ENCODE results near the gene DNAJC28. TPM values are rescaled to one million over a fixed set of nuclear protein-coding genes. Genes with fewer than 3 reads are reported as not detected.

Gene DNAJC28
- total and polyA plus RNA-seq, 4 donors, result 0.74 to 1.6 (median 1.3) TPM

GRCh38 chr21:33539616-33540015 lies 48.1 kb upstream of the DNAJC28 start:
- Histone ChIP-seq H3K4me1 (ENCODE audit: control insufficient read depth in 5 of 5, insufficient read depth in 5 of 5, low read length in 5 of 5) (peaks cover 0 to 13% (median 6%) of the 10 kb centered on the region in 5 donors), H3K9ac (ENCODE audit: insufficient read depth in 1 of 2, low read length in 2 of 2) (no peak overlapping the region), H3K4me3 (no peak overlapping the region), H3K9me3 (ENCODE audit: control insufficient read depth in 4 of 4, insufficient read depth in 3 of 4, low read length in 3 of 4) (no peaks in the 10 kb centered on the region), H3K36me3 (ENCODE audit: control insufficient read depth in 4 of 4, insufficient read depth in 4 of 4, low read length in 4 of 4) (peaks cover 6 to 25% (median 11%) of the 10 kb centered on the region in 4 donors), H3K27me3 (ENCODE audit: control insufficient read depth in 3 of 3, insufficient read depth in 3 of 3, low read length in 2 of 3) (no peaks in the 10 kb centered on the region), H3K27ac (ENCODE audit: low read depth in 1 of 2, low read length in 1 of 2) (no peak overlapping the region)
- TF ChIP-seq CTCF (IDR thresholded peaks at IDR 0.05; ENCODE audit: control extremely low read depth, extremely low read depth), result no peak
- DNase-seq (no peak), ATAC-seq (ENCODE audit: insufficient read depth, low FRiP score) (no peak)
- 84 to 87% methylated on average over 4 of the region's 4 CpGs for WGBS, 2 donors

- 95 to 96% methylated on average over 2 of the region's 2 CpGs for WGBS, 2 donors
These were observed 45.7 kb upstream of the DNAJC28 start for GRCh38 chr21:33537212-33537611.

GRCh38 chr21:33531007-33531406 lies 39.5 kb upstream of the DNAJC28 start:
- H3K27me3 ChIP-seq (ENCODE audit: control insufficient read depth in 3 of 3, insufficient read depth in 3 of 3, low read length in 2 of 3), result no peaks in the 10 kb centered on the region
- peaks cover 24 to 50% (median 36%) of the 10 kb centered on the region in 4 donors for H3K36me3 ChIP-seq (ENCODE audit: control insufficient read depth in 4 of 4, insufficient read depth in 4 of 4, low read length in 4 of 4)
- no peak overlapping the region for H3K27ac ChIP-seq (ENCODE audit: low read depth in 1 of 2, low read length in 1 of 2)
- no peak for TF ChIP-seq CTCF (IDR thresholded peaks at IDR 0.05; ENCODE audit: control extremely low read depth, extremely low read depth)
- no peak overlapping the region for H3K9ac ChIP-seq (ENCODE audit: insufficient read depth in 1 of 2, low read length in 2 of 2)
- H3K4me3 ChIP-seq, result no peak overlapping the region
- H3K9me3 ChIP-seq (ENCODE audit: control insufficient read depth in 4 of 4, insufficient read depth in 3 of 4, low read length in 3 of 4), result no peaks in the 10 kb centered on the region
- no peak for DNase-seq
- H3K4me1 ChIP-seq (ENCODE audit: control insufficient read depth in 5 of 5, insufficient read depth in 5 of 5, low read length in 5 of 5), result no peaks in the 10 kb centered on the region
- 91 to 94% methylated on average over 3 of the region's 3 CpGs for WGBS, 2 donors
- no peak for ATAC-seq (ENCODE audit: insufficient read depth, low FRiP score)

More at GRCh38 chr21:33537212-33537611, 45.7 kb upstream of the DNAJC28 start:
- Histone ChIP-seq H3K4me1 (ENCODE audit: control insufficient read depth in 5 of 5, insufficient read depth in 5 of 5, low read length in 5 of 5) (peaks cover 0 to 10% (median 5%) of the 10 kb centered on the region in 5 donors), H3K9ac (ENCODE audit: insufficient read depth in 1 of 2, low read length in 2 of 2) (no peak overlapping the region), H3K36me3 (ENCODE audit: control insufficient read depth in 4 of 4, insufficient read depth in 4 of 4, low read length in 4 of 4) (peaks cover 15 to 28% (median 20%) of the 10 kb centered on the region in 4 donors), H3K27ac (ENCODE audit: low read depth in 1 of 2, low read length in 1 of 2) (no peak overlapping the region), H3K9me3 (ENCODE audit: control insufficient read depth in 4 of 4, insufficient read depth in 3 of 4, low read length in 3 of 4) (no peaks in the 10 kb centered on the region), H3K4me3 (no peak overlapping the region), H3K27me3 (ENCODE audit: control insufficient read depth in 3 of 3, insufficient read depth in 3 of 3, low read length in 2 of 3) (no peaks in the 10 kb centered on the region)
- no peak for ATAC-seq (ENCODE audit: insufficient read depth, low FRiP score)
- TF ChIP-seq CTCF (IDR thresholded peaks at IDR 0.05; ENCODE audit: control extremely low read depth, extremely low read depth), result no peak
- DNase-seq, result no peak

GRCh38 chr21:33522953-33523349 lies 31.4 kb upstream of the DNAJC28 start:
- Histone ChIP-seq H3K36me3 (ENCODE audit: control insufficient read depth in 4 of 4, insufficient read depth in 4 of 4, low read length in 4 of 4) (peaks cover 22 to 37% (median 24%) of the 10 kb centered on the region in 4 donors), H3K9ac (ENCODE audit: insufficient read depth in 1 of 2, low read length in 2 of 2) (no peak overlapping the region)

More at GRCh38 chr21:33522953-33523349, 31.4 kb upstream of the DNAJC28 start:
- WGBS, 2 donors, result 29 to 64% methylated on average over 1 of the region's 1 CpG
- Histone ChIP-seq H3K27ac (ENCODE audit: low read depth in 1 of 2, low read length in 1 of 2) (no peak overlapping the region), H3K4me1 (ENCODE audit: control insufficient read depth in 5 of 5, insufficient read depth in 5 of 5, low read length in 5 of 5) (no peaks in the 10 kb centered on the region), H3K4me3 (no peak overlapping the region), H3K9me3 (ENCODE audit: control insufficient read depth in 4 of 4, insufficient read depth in 3 of 4, low read length in 3 of 4) (no peaks in the 10 kb centered on the region), H3K27me3 (ENCODE audit: control insufficient read depth in 3 of 3, insufficient read depth in 3 of 3, low read length in 2 of 3) (no peaks in the 10 kb centered on the region)
- no peak for ATAC-seq (ENCODE audit: insufficient read depth, low FRiP score)
- DNase-seq, result no peak
- TF ChIP-seq CTCF (IDR thresholded peaks at IDR 0.05; ENCODE audit: control extremely low read depth, extremely low read depth), result no peak
